ENCODE results near the gene NDUFAF8. TPM values are rescaled to one million over a fixed set of nuclear protein-coding genes. Genes with fewer than 3 reads are reported as not detected.

The NDUFAF8 gene
- total RNA-seq, 1 experiment from 2014 or later, result 58.6 TPM

GRCh38 chr17:81288715-81289114 lies 49.6 kb downstream of the NDUFAF8 start:
- TF ChIP-seq EZH2 (IDR thresholded peaks at IDR 0.05; ENCODE audit: borderline replicate concordance, low read depth, low read length, poor library complexity, severe bottlenecking) (no peak), CTCF (conservative IDR thresholded peaks at IDR 0.05; ENCODE audit: low read depth, low read length) (no peak)
- Histone ChIP-seq H3K9me3 (ENCODE audit: low read depth, low read length, poor library complexity, severe bottlenecking) (no peaks in the 10 kb centered on the region), H3K4me1 (ENCODE audit: insufficient read depth, low read length, poor library complexity, severe bottlenecking) (no peaks in the 10 kb centered on the region), H3K36me3 (ENCODE audit: insufficient read depth, low read length, poor library complexity, severe bottlenecking) (peaks cover 8% of the 10 kb centered on the region), H3K27ac (ENCODE audit: low read depth, low read length, poor library complexity, severe bottlenecking) (no peak overlapping the region), H3K27me3 (replicated peaks; ENCODE audit: insufficient read depth, low read depth, low read length, poor library complexity) (no peaks in the 10 kb centered on the region), H3K4me3 (ENCODE audit: low read depth, low read length, poor library complexity, severe bottlenecking) (no peak overlapping the region)
- BruUV-seq (replicated peaks), result no TSS peak
- intact Hi-C loops (cut with micrococcal nuclease; ENCODE audit: unreplicated experiment), result no loop called here
- ChIA-PET POLR2A (ENCODE audit: low non-redundant PET) (interaction anchor here (0.7 kb wide), 1 partner anchor 106 kb away, joined by 7 read pairs; the partner anchor contains the start of gene BAHCC1), CTCF (no interaction called here)
- DNase-seq (ENCODE audit: low spot score), result no peak

- no TSS peak for BruUV-seq (replicated peaks)
- no peak for DNase-seq (ENCODE audit: low spot score)
- Histone ChIP-seq H3K4me3 (ENCODE audit: low read depth, low read length, poor library complexity, severe bottlenecking) (no peak overlapping the region), H3K9me3 (ENCODE audit: low read depth, low read length, poor library complexity, severe bottlenecking) (no peaks in the 10 kb centered on the region), H3K27me3 (replicated peaks; ENCODE audit: insufficient read depth, low read depth, low read length, poor library complexity) (no peaks in the 10 kb centered on the region), H3K4me1 (ENCODE audit: insufficient read depth, low read length, poor library complexity, severe bottlenecking) (no peaks in the 10 kb centered on the region), H3K36me3 (ENCODE audit: insufficient read depth, low read length, poor library complexity, severe bottlenecking) (peaks cover 8% of the 10 kb centered on the region), H3K27ac (ENCODE audit: low read depth, low read length, poor library complexity, severe bottlenecking) (no peak overlapping the region)
- intact Hi-C loops (cut with micrococcal nuclease; ENCODE audit: unreplicated experiment), result loop anchor here (5.0 to 10.0 kb wide), 2 partner anchors 105 to 183 kb away; partner anchors contain the start of gene BAHCC1
- TF ChIP-seq EZH2 (IDR thresholded peaks at IDR 0.05; ENCODE audit: borderline replicate concordance, low read depth, low read length, poor library complexity, severe bottlenecking), result no peak
- no peak for TF ChIP-seq CTCF (conservative IDR thresholded peaks at IDR 0.05; ENCODE audit: low read depth, low read length)
- POLR2A ChIA-PET (ENCODE audit: low non-redundant PET), result no interaction called here
- CTCF ChIA-PET, result no interaction called here
Measured at GRCh38 chr17:81289627-81290026, 50.5 kb downstream of the NDUFAF8 start.

- ChIA-PET CTCF (no interaction called here), POLR2A (ENCODE audit: low non-redundant PET) (no interaction called here)
- Histone ChIP-seq H3K27me3 (replicated peaks; ENCODE audit: insufficient read depth, low read depth, low read length, poor library complexity) (no peaks in the 10 kb centered on the region), H3K9me3 (ENCODE audit: low read depth, low read length, poor library complexity, severe bottlenecking) (no peaks in the 10 kb centered on the region), H3K27ac (ENCODE audit: low read depth, low read length, poor library complexity, severe bottlenecking) (no peak overlapping the region), H3K36me3 (ENCODE audit: insufficient read depth, low read length, poor library complexity, severe bottlenecking) (peaks cover 8% of the 10 kb centered on the region), H3K4me1 (ENCODE audit: insufficient read depth, low read length, poor library complexity, severe bottlenecking) (no peaks in the 10 kb centered on the region), H3K4me3 (ENCODE audit: low read depth, low read length, poor library complexity, severe bottlenecking) (no peak overlapping the region)
- BruUV-seq (replicated peaks), result no TSS peak
- TF ChIP-seq CTCF (conservative IDR thresholded peaks at IDR 0.05; ENCODE audit: low read depth, low read length), result no peak
- intact Hi-C loops (cut with micrococcal nuclease; ENCODE audit: unreplicated experiment), result loop anchor here (5.0 to 10.0 kb wide), 2 partner anchors 105 to 182 kb away; partner anchors contain the start of gene BAHCC1
- no peak for DNase-seq (ENCODE audit: low spot score)
Measured at GRCh38 chr17:81290230-81290629, 51.1 kb downstream of the NDUFAF8 start.

Other genes starting within 250 kb of the NDUFAF8 start
- 18.7 and 21.3 TPM in 2 replicates for gene CHMP6, start 247.5 kb upstream of the NDUFAF8 start, total RNA-seq (2021)
- 51.6 and 54.9 TPM in 2 replicates for gene BAIAP2, start 204.2 kb upstream of the NDUFAF8 start, total RNA-seq (2021)
- not detected in 2 replicates for gene PVALEF, start 73.8 kb upstream of the NDUFAF8 start, total RNA-seq (2021)
- 0.90 and 1.4 TPM in 2 replicates for gene AATK, start 73.1 kb upstream of the NDUFAF8 start, total RNA-seq (2021)
- 27.1 and 36.3 TPM in 2 replicates for gene CEP131, start 16.4 kb upstream of the NDUFAF8 start, total RNA-seq (2021)
- 33.6 and 36.1 TPM in 2 replicates for gene TEPSIN, start 263 bp upstream of the NDUFAF8 start, total RNA-seq (2021)
- 75.1 and 77.3 TPM in 2 replicates for gene SLC38A10, start 56.0 kb downstream of the NDUFAF8 start, total RNA-seq (2021)
- 74.2 and 80.6 TPM in 2 replicates for gene BAHCC1, start 156.1 kb downstream of the NDUFAF8 start, total RNA-seq (2021)